Mesenchymal stem cell (in vitro differentiated cells and primary cell): Measurements from ENCODE around the gene IPPK.

Experiments used
- DNase-seq: peaks from one replicate; pipeline ENCODE4 v3.0.0-alpha.2; 2013
- H2AFZ ChIP-seq: one replicate; pipeline ENCODE4 v1.6.1; 2013; ENCODE audit warnings: low read depth, mild to moderate bottlenecking, control low read depth, inconsistent platforms, low read length, moderate library complexity
- H2AK5ac ChIP-seq: 2 replicates; pipeline ENCODE4 v1.6.1; 2013; ENCODE audit warnings: low read length, moderate library complexity, mild to moderate bottlenecking, inconsistent platforms; ENCODE audit not compliant: severe bottlenecking
- H2BK120ac ChIP-seq: one replicate; pipeline ENCODE4 v1.6.1; 2013; ENCODE audit warnings: low read depth, mild to moderate bottlenecking, inconsistent platforms, low read length, moderate library complexity
- H2BK12ac ChIP-seq, 2 experiments: one replicate each; pipeline ENCODE4 v1.6.1; 2013; ENCODE audit warnings: inconsistent platforms in 2 of 2, low read length in 2 of 2, mild to moderate bottlenecking in 2 of 2, moderate library complexity in 2 of 2, control low read depth in 1 of 2
- H2BK15ac ChIP-seq: one replicate; pipeline ENCODE4 v1.6.1; 2013; ENCODE audit warnings: mild to moderate bottlenecking, low read depth, inconsistent platforms; ENCODE audit not compliant: poor library complexity, severe bottlenecking
- H2BK5ac ChIP-seq: 2 replicates; pipeline ENCODE4 v1.6.1; 2013; ENCODE audit warnings: low read depth, mild to moderate bottlenecking, low read length, control low read depth, inconsistent platforms; ENCODE audit not compliant: poor library complexity, severe bottlenecking
- H3K14ac ChIP-seq, 2 experiments: one replicate each; pipeline ENCODE4 v1.6.1; 2013; ENCODE audit warnings: inconsistent platforms in 2 of 2, low read length in 2 of 2, control low read depth in 1 of 2, mild to moderate bottlenecking in 1 of 2, moderate library complexity in 1 of 2
- H3K18ac ChIP-seq, 2 experiments: one replicate each; pipeline ENCODE4 v1.6.1; 2013; ENCODE audit warnings: inconsistent platforms in 2 of 2, low read length in 2 of 2, control low read depth in 1 of 2, low read depth in 1 of 2, mild to moderate bottlenecking in 1 of 2
- H3K23ac ChIP-seq, 2 experiments: one replicate each; pipeline ENCODE4 v1.6.1; 2013; ENCODE audit warnings: inconsistent platforms in 2 of 2, low read length in 2 of 2, mild to moderate bottlenecking in 2 of 2, moderate library complexity in 2 of 2, control low read depth in 1 of 2
- H3K27ac ChIP-seq: 2 replicates; pipeline ENCODE4 v1.5.1; 2013; ENCODE audit warnings: mild to moderate bottlenecking, moderate library complexity, low read length, control low read depth, inconsistent platforms; ENCODE audit not compliant: poor library complexity, severe bottlenecking
- H3K27me3 ChIP-seq, 2 experiments: 2 replicates each; pipeline versions ENCODE4 v1.6.1 to v1.7.0; 2013; ENCODE audit warnings: low read length in 2 of 2, mild to moderate bottlenecking in 2 of 2, moderate library complexity in 2 of 2, control low read depth in 1 of 2, inconsistent platforms in 1 of 2; ENCODE audit not compliant: control insufficient read depth in 1 of 2, insufficient read depth in 1 of 2
- H3K36me3 ChIP-seq, 2 experiments: 2 replicates each; pipeline versions ENCODE4 v1.6.1 to v1.7.0; 2013; ENCODE audit warnings: low read length in 2 of 2, control low read depth in 1 of 2, inconsistent platforms in 1 of 2, low read depth in 1 of 2, mild to moderate bottlenecking in 1 of 2; ENCODE audit not compliant: insufficient read depth in 2 of 2, control insufficient read depth in 1 of 2
- H3K4ac ChIP-seq, 2 experiments: one replicate each; pipeline ENCODE4 v1.6.1; 2013; ENCODE audit warnings: inconsistent platforms in 2 of 2, low read length in 2 of 2, mild to moderate bottlenecking in 2 of 2, moderate library complexity in 2 of 2, control low read depth in 1 of 2, low read depth in 1 of 2
- H3K4me1 ChIP-seq: 2 replicates; pipeline ENCODE4 v1.6.1; 2013; ENCODE audit warnings: low read depth, low read length, control low read depth; ENCODE audit not compliant: control insufficient read depth, insufficient read depth
- H3K4me2 ChIP-seq: 2 replicates; pipeline ENCODE4 v1.6.1; 2013; ENCODE audit warnings: low read length, mild to moderate bottlenecking, inconsistent platforms; ENCODE audit not compliant: poor library complexity, severe bottlenecking
- H3K4me3 ChIP-seq, 2 experiments: 2 replicates each; pipeline versions ENCODE4 v1.5.1 to v1.7.0; 2013; ENCODE audit warnings: low read length in 2 of 2, mild to moderate bottlenecking in 2 of 2, control low read depth in 1 of 2, low read depth in 1 of 2; ENCODE audit not compliant: insufficient read depth in 1 of 2
- H3K79me1 ChIP-seq: replicated peaks from 2 replicates; pipeline ENCODE4 v1.6.1; 2013; ENCODE audit warnings: mild to moderate bottlenecking, control low read depth, low read length, inconsistent platforms; ENCODE audit not compliant: poor library complexity, severe bottlenecking
- H3K9ac ChIP-seq: 2 replicates; pipeline ENCODE4 v1.7.0; 2013; ENCODE audit warnings: mild to moderate bottlenecking, low read length, moderate library complexity
- H3K9me3 ChIP-seq: 2 replicates; pipeline ENCODE4 v1.7.0; 2013; ENCODE audit warnings: mild to moderate bottlenecking, low read length; ENCODE audit not compliant: control insufficient read depth
- H4K8ac ChIP-seq: one replicate; pipeline ENCODE4 v1.6.1; 2013; ENCODE audit warnings: inconsistent platforms, mild to moderate bottlenecking, low read length, moderate library complexity
- H4K91ac ChIP-seq: one replicate; pipeline ENCODE4 v1.6.1; 2013; ENCODE audit warnings: mild to moderate bottlenecking, low read length, inconsistent platforms
- WGBS: methylation state at CpG from one replicate; pipeline ENCODE4 v1.1.7; 2013; ENCODE audit warnings: mixed read lengths; 5-methylcytosine and 5-hydroxymethylcytosine counted together

Gene IPPK

DNA sequence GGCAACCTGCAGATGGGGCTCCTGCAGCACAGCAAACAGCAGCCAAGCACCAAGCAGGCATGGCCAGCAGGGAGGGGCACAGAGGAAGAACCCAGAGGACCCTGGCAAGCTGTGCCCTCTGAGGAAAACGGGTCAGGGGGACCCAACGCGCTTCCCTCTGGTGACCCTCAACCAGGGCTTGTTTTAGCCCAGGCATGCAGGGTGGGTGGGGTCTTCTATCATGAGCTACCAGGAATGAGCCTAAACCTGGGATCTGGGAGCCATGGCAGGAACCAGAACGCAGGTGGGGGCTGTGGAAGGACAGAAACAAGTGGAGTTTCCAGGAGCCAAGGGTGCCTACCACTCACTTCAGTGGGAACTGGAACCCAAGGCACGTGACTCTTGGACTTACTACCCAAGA, 20.9 kb downstream of the IPPK start:
- Histone ChIP-seq H2AFZ (no peak overlapping the region), H3K4me2 (no peak overlapping the region), H2BK5ac (no peak overlapping the region), H3K27ac (no peak overlapping the region), H3K4ac (no peak overlapping the region), H3K9me3 (peaks cover 7% of the 10 kb centered on the region), H4K8ac (no peak overlapping the region), H3K23ac (no peak overlapping the region), H2BK120ac (no peak overlapping the region), H3K18ac (no peak overlapping the region), H2BK15ac (no peak overlapping the region), H3K4me3 (no peak overlapping the region), H3K14ac (no peak overlapping the region), H3K9ac (no peak overlapping the region), H3K27me3 (no peaks in the 10 kb centered on the region), H3K4me1 (peaks cover 5% of the 10 kb centered on the region), H3K36me3 (peaks cover 54 to 58% of the 10 kb centered on the region in 2 experiments), H3K79me1 (peaks cover 38% of the 10 kb centered on the region), H2AK5ac (no peak overlapping the region), H4K91ac (no peak overlapping the region), H2BK12ac (no peak overlapping the region)
- WGBS, result 95% methylated on average over 4 of the region's 5 CpGs
- DNase-seq, result no peak

DNA sequence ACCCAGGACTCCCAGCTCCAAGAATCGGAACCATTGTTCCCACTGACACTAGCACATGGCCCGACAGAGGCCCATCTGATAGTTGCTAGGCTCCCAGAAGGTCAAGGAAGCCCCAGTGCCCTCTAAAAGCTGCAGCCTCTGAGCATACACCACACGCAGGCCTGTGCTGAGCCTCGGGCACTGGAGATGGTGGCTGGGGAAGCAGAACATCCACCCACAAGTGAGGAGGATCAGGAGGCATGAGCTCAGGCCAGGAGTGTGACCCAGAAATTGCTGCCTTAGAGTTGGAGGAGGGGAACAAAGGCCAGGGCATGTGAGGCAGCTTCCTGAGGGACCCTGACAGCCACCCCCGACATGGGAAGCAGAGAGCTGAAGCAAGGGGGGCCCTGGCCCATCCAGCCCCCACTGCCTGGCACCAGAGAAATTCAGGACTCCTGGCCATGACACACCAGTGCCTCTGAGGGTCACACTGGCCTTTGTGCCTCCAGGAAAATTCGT, 21.4 kb downstream of the IPPK start:
- Histone ChIP-seq H3K27me3 (no peaks in the 10 kb centered on the region), H3K23ac (no peak overlapping the region), H3K27ac (no peak overlapping the region), H3K36me3 (peaks cover 54 to 60% of the 10 kb centered on the region in 2 experiments), H3K9me3 (peaks cover 7% of the 10 kb centered on the region), H2BK12ac (no peak overlapping the region), H2BK5ac (no peak overlapping the region), H2BK120ac (no peak overlapping the region), H2BK15ac (no peak overlapping the region), H3K79me1 (peaks cover 39% of the 10 kb centered on the region), H4K91ac (no peak overlapping the region), H2AFZ (no peak overlapping the region), H4K8ac (no peak overlapping the region), H3K4me1 (peaks cover 3% of the 10 kb centered on the region), H3K9ac (no peak overlapping the region), H2AK5ac (no peak overlapping the region), H3K4ac (no peak overlapping the region), H3K4me3 (no peak overlapping the region), H3K18ac (no peak overlapping the region), H3K14ac (no peak overlapping the region), H3K4me2 (no peak overlapping the region)
- no peak for DNase-seq
- 89% methylated on average over 6 of the region's 6 CpGs for WGBS

DNA sequence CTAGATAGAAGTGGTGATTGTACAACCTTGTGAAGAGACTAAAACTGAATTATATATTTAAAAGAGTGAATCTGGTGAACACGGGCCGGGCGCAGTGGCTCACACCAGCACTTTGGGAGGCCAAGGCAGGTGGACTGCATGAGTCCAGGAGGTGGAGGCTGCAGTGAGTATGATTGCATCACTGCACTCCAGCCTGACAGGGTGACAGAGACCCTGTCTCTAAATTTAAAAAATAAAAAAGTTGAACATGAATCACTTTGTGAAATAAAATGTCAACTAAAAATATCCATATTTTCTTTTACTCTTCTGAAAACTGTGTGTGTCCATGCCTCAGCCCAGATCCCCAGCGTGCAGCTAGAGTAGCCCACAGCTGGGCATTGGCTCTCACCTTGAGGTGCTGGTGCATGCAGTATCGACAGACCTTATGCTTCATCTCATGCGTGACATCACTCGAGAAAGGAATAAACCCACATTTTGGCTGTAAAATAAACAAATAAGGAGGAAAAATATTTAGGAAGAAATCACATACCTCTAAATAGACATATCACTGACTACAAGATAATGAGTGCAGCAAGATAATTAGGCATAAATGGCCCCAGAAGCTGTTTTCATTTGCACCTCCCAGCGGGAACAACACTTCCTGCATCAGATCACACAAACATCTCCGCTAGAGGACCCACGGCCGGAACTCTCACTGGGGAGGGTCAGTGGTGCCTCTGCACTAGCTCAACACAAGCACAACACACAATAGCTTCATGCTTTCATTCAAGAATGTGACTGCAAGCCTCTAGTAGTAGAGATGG, 22.1 kb downstream of the IPPK start:
- WGBS, result 91% methylated on average over 9 of the region's 11 CpGs
- H4K91ac ChIP-seq, result no peak overlapping the region
- DNase-seq, result no peak

DNA sequence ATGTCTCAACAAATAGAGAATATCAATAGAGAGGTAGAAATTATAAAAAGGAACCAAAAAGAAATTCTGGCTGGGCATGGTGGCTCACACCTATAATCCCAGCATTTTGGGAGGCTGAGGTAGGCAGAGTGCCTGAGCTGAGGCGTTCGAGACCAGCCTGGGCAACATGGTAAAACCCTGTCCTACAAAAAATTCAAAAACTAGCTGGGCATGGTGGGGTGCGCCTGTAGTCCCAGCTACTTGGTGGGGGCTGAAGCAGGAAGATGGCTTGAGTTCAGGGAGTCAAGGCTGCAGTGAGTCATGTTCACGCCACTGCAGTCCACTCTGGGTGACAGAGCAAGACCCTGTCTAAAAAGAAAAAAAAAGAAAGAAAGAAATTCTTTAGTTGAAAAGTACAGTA, 24.9 kb downstream of the IPPK start:
- 97% methylated on average over 2 of the region's 4 CpGs for WGBS
- no peak overlapping the region for H3K4me2 ChIP-seq

More for the DNA sequence above, 22.1 kb downstream of the IPPK start:
- H3K23ac ChIP-seq, result no peak overlapping the region
- H3K4me2 ChIP-seq, result no peak overlapping the region
- peaks cover 50 to 67% of the 10 kb centered on the region in 2 experiments for H3K36me3 ChIP-seq
- H2BK12ac ChIP-seq, result no peak overlapping the region
- no peaks in the 10 kb centered on the region for H3K4me1 ChIP-seq
- no peak overlapping the region for H3K9ac ChIP-seq
- peaks cover 36% of the 10 kb centered on the region for H3K79me1 ChIP-seq
- no peak overlapping the region for H3K4ac ChIP-seq
- no peak overlapping the region for H3K27ac ChIP-seq
- no peak overlapping the region for H2BK120ac ChIP-seq
- no peak overlapping the region for H3K18ac ChIP-seq
- no peak overlapping the region for H3K14ac ChIP-seq
- H3K4me3 ChIP-seq, result no peak overlapping the region
- no peak overlapping the region for H2AFZ ChIP-seq
- H3K27me3 ChIP-seq, result no peaks in the 10 kb centered on the region
- no peak overlapping the region for H2BK15ac ChIP-seq
- H3K9me3 ChIP-seq, result peaks cover 7% of the 10 kb centered on the region
- H2AK5ac ChIP-seq, result no peak overlapping the region
- H2BK5ac ChIP-seq, result no peak overlapping the region
- no peak overlapping the region for H4K8ac ChIP-seq

More for the DNA sequence above, 24.9 kb downstream of the IPPK start:
- Histone ChIP-seq H3K18ac (no peak overlapping the region), H2BK12ac (no peak overlapping the region), H3K4me3 (no peak overlapping the region), H2AFZ (no peak overlapping the region), H3K27me3 (no peaks in the 10 kb centered on the region), H3K36me3 (peaks cover 57 to 91% of the 10 kb centered on the region in 2 experiments), H3K23ac (no peak overlapping the region), H4K91ac (no peak overlapping the region), H3K4me1 (no peaks in the 10 kb centered on the region), H4K8ac (no peak overlapping the region), H2BK15ac (no peak overlapping the region), H2BK120ac (no peak overlapping the region), H3K79me1 (peaks cover 45% of the 10 kb centered on the region), H3K9ac (no peak overlapping the region), H3K14ac (no peak overlapping the region), H3K27ac (no peak overlapping the region), H3K9me3 (peaks cover 7% of the 10 kb centered on the region), H2AK5ac (no peak overlapping the region), H2BK5ac (no peak overlapping the region), H3K4ac (no peak overlapping the region)
- no peak for DNase-seq
